RWPE1 (cell line): ENCODE measurements around the gene GRM5.

Source experiments
- CTCF ChIA-PET: fragments of 350-600 bp; sonication (Branson Sonifier 250); formaldehyde crosslinking; extraction: SDS; loops from one replicate; lab custom pipeline; 2021; lab: Yijun Ruan, JAX
- POLR2A ChIA-PET: fragments of 400-600 bp; formaldehyde crosslinking; extraction: SDS; loops from one replicate; lab custom pipeline; 2020; ENCODE audit warnings: antibody characterized with exemption; ENCODE audit not compliant: low non-redundant PET; lab: Yijun Ruan, JAX
- DNase-seq: peaks from one replicate; pipeline ENCODE4 v3.0.0; 2012; ENCODE audit warnings: low spot score
- H3K27ac ChIP-seq: fragments of 450-650 bp; 2 replicates; pipeline ENCODE4 v1.5.1; 2017
- CTCF ChIP-seq: fragments of 450-650 bp; conservative IDR thresholded peaks from 2 replicates; pipeline ENCODE4 v1.5.1; 2017; ENCODE audit warnings: low read depth, mild to moderate bottlenecking

GRM5 gene

GRCh38 chr11:88515002-88515401, 550.8 kb downstream of the GRM5 start:
- TF ChIP-seq CTCF, result no peak
- ChIA-PET POLR2A (no interaction called here), CTCF (interaction anchor here (0.6 kb wide), 2 partner anchors 13 to 1248 kb away, joined by 4 to 5 read pairs; no protein-coding TSS in a partner anchor)
- DNase-seq, result no peak
- H3K27ac ChIP-seq, result no peak overlapping the region

GRCh38 chr11:88511006-88511405, 554.8 kb downstream of the GRM5 start:
- no peak overlapping the region for H3K27ac ChIP-seq
- CTCF ChIA-PET, result no interaction called here
- POLR2A ChIA-PET, result no interaction called here
- no peak for DNase-seq
- no peak for TF ChIP-seq CTCF

- DNase-seq, result no peak
- ChIA-PET POLR2A (no interaction called here), CTCF (no interaction called here)
Observed at GRCh38 chr11:88508759-88509581, 556.8 kb downstream of the GRM5 start.

GRCh38 chr11:88508418-88508758, 557.4 kb downstream of the GRM5 start:
- CTCF ChIA-PET, result no interaction called here

More at GRCh38 chr11:88508759-88509581, 556.8 kb downstream of the GRM5 start:
- no peak overlapping the region for H3K27ac ChIP-seq
- TF ChIP-seq CTCF, result no peak

GRCh38 chr11:88507771-88508417, 557.9 kb downstream of the GRM5 start:
- ChIA-PET CTCF (interaction anchor here (0.6 kb wide), 1 partner anchor 995 kb away, joined by 3 read pairs; no protein-coding TSS in a partner anchor), POLR2A (no interaction called here)
- no peak overlapping the region for H3K27ac ChIP-seq
- DNase-seq, result no peak
- TF ChIP-seq CTCF, result no peak

More at GRCh38 chr11:88508418-88508758, 557.4 kb downstream of the GRM5 start:
- POLR2A ChIA-PET, result no interaction called here
- H3K27ac ChIP-seq, result no peak overlapping the region
- TF ChIP-seq CTCF, result no peak
- DNase-seq, result no peak

GRCh38 chr11:88501541-88501940, 564.2 kb downstream of the GRM5 start:
- no peak for DNase-seq
- no peak for TF ChIP-seq CTCF
- H3K27ac ChIP-seq, result no peak overlapping the region
- POLR2A ChIA-PET, result no interaction called here
- CTCF ChIA-PET, result interaction anchor here (0.6 kb wide), 2 partner anchors 13 to 28 kb away, joined by 4 to 7 read pairs; no protein-coding TSS in a partner anchor
